Brain microvascular endothelial cell (primary cell): ENCODE measurements around the gene PAXX.
A peak's percentile ranks its signal among the peaks of the same experiment; 100 is the strongest.

Experiments used
- DNase-seq: peaks from one replicate; pipeline ENCODE4 v3.0.0-alpha.2; 2020
- H3K27ac ChIP-seq: fragments of 250-450 bp; sonication (Bioruptor Pico); 2 replicates; pipeline ENCODE4 v1.5.1; 2020; ENCODE audit warnings: mild to moderate bottlenecking, moderate library complexity
- H3K27me3 ChIP-seq: fragments of 250-450 bp; sonication (Bioruptor Pico); replicated peaks from 2 replicates; pipeline ENCODE4 v1.5.1; 2020; ENCODE audit warnings: mild to moderate bottlenecking
- H3K36me3 ChIP-seq: fragments of 250-450 bp; sonication (Bioruptor Pico); replicated peaks from 2 replicates; pipeline ENCODE4 v1.5.1; 2020; ENCODE audit warnings: mild to moderate bottlenecking
- H3K4me3 ChIP-seq: 2 replicates; pipeline ENCODE4 v1.5.1; 2011; ENCODE audit warnings: low read depth, mild to moderate bottlenecking, control low read depth, low read length, moderate library complexity
- CTCF ChIP-seq: IDR thresholded peaks from 2 replicates; pipeline ENCODE4 v1.5.1; 2011; ENCODE audit warnings: low read depth, mild to moderate bottlenecking, moderate library complexity, low read length, control low read depth, inconsistent platforms; ENCODE audit errors: missing control alignments
- in situ Hi-C: cut with HindIII; loops from 2 replicates; pipeline ENCODE4 v1.10.0; 2017; ENCODE audit warnings: low sequenced_read_pairs, low pct_ligation_motif_present

The PAXX gene

DNA sequence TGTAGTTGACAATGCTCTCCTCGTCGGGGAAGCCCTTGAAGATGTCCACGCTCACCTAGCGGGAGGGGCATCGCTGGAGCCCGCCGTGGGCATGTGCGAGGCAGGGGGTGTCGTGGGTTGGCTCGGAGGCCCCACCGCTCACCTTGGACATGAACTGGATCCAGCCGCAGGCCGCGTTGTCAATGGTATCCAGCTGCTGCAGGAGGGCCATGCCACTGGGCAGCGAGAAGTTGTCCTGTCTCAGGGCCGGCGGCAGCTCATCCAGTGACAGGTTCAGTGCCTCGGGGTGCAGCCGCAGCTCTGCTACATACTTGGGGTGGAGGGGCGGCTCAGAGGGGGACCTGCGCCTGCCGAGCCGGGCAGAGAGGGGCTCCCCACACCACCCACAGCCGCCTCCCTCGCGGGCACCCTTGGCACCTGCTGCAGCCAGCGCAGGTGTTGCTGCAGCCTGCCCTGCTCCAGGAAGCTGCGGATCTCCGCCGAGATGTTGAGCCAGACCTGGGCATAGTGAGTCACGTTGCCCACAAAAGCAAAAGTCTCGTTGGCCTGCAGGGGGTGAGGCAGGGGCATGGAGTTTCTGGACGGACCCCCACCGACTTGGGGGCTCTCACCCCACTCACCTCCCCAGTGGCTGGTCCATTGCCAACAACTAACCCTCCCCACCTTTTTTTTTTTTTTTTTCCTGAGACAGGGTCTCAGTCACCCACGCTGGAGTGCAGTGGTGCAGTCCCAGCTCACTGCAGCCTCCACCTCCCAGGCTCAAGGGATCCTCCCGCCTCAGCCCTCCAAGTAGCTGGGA, 26.7 kb downstream of the PAXX start:
- in situ Hi-C loops, result no loop called here
- no peak for DNase-seq
- Histone ChIP-seq H3K4me3 (no peak overlapping the region), H3K27ac (no peak overlapping the region), H3K36me3 (peaks cover 22% of the 10 kb centered on the region), H3K27me3 (no peaks in the 10 kb centered on the region)
- TF ChIP-seq CTCF, result no peak

GRCh38 chr9:137019891-137020683, 27.9 kb downstream of the PAXX start:
- DNase-seq, result no peak
- Histone ChIP-seq H3K27ac (no peak overlapping the region), H3K36me3 (peaks cover 20% of the 10 kb centered on the region), H3K4me3 (no peak overlapping the region), H3K27me3 (no peaks in the 10 kb centered on the region)
- in situ Hi-C loops, result no loop called here
- no peak for TF ChIP-seq CTCF

DNA sequence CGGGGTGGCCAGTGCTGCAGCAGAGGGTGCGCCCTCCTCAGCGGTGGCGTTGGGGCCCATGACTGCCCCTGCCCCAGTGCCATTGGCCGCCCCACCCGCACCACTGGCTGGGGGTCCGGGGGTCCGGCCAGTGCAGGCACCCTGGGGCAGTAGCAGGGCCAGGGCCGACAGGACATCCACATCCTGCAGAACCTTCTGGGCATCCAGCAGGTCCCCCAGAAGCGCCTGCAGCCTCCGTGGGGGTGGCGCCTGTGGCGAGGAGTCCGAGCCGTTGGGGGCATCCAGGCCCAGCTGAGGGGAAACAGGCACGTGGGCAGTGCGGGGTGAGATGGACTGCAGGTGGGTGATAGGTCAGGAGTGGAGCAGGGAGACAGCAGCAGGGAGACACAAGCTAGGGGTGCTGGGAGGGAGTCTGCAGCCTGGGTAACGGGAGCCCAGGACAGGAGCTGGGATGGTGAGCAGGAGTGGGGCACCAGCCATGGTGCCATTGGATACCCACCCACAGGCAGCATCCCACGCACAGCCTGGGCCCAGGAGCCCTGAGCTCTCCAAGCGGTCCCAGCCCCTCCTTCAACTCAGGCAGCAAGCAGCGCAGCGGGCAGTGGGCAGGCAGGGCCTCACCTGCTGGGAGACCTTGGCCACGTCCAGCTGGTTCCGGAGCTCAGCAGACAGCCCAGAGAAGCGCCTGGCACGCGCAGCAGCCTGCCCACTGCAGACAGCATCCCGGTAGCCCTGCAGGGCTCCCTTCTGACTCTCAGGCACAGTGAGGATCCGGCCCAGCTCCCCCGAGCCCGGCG, 28.7 kb downstream of the PAXX start:
- DNase-seq, result no peak
- no peak overlapping the region for H3K27ac ChIP-seq
- in situ Hi-C loops, result no loop called here
- no peaks in the 10 kb centered on the region for H3K27me3 ChIP-seq
- H3K36me3 ChIP-seq, result peaks cover 14% of the 10 kb centered on the region
- no peak overlapping the region for H3K4me3 ChIP-seq
- TF ChIP-seq CTCF, result no peak

DNA sequence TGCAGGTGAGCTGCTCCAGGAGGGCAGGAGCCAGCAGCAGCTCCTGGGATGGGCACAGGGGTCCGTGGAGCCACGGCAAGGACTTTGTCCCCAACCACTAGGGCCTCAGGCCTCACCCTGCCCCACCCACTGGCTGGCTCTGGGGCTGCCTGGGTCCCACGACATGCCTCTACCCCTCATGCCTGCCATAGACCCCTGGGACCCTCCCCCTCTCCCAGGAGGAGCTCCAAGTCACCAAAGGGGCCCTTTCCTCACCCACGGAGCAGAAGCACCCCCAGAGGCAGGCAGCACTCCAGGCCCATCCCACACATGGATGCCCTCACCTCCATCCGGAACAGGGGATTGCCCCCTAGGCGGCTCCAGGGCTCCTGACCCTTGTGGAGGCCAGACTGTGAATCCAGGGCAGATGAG, 29.4 kb downstream of the PAXX start:
- Histone ChIP-seq H3K36me3 (peaks cover 10% of the 10 kb centered on the region), H3K4me3 (no peak overlapping the region), H3K27me3 (no peaks in the 10 kb centered on the region), H3K27ac (no peak overlapping the region)
- TF ChIP-seq CTCF, result no peak
- in situ Hi-C loops, result no loop called here
- DNase-seq, result no peak

DNA sequence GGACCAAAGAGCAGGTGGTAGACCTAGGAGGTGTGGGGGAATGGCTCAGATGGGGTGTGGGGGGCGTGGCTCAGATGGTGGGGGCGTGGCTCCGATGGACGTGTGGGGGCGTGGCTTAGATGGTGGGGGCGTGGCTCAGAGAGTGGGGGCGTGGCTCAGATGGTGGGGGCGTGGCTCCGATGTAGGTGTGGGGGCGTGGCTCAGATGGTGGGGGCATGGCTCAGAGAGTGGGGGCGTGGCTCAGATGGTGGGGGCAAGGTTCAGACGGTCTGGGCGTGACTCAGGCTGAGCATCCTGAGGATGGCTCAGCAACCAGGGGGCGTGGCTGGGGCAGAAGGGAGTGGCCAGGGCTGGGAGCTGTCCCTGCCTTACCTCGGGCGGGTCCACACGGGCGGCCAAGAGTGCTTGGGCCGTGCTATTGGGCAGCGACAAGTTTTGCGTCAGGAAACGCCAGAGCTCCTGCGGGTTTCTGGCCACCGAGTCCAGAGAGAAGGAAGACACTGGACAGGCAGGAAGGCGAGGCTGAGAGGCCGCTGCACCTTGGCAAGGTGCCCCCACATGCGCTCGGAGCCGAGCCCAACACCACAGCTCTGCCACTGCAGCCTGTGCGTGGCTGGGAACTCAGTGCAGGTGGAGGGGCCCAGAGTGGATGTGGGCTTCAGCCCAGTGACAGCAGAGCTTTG, 29.9 kb downstream of the PAXX start:
- Histone ChIP-seq H3K27ac (no peak overlapping the region), H3K4me3 (no peak overlapping the region), H3K36me3 (peaks cover 7% of the 10 kb centered on the region), H3K27me3 (no peaks in the 10 kb centered on the region)
- DNase-seq, result peak; percentile 47
- in situ Hi-C loops, result no loop called here
- TF ChIP-seq CTCF, result no peak
